NCI-H2227 treated with DMSO at 0.1 percent for 48 hours (cell line): ENCODE results near the gene NPAS2.

ENCODE experiments used
- DNase-seq: peaks from one replicate; lab custom pipeline; 2025; lab: John Stamatoyannopoulos, UW

Gene NPAS2

DNA sequence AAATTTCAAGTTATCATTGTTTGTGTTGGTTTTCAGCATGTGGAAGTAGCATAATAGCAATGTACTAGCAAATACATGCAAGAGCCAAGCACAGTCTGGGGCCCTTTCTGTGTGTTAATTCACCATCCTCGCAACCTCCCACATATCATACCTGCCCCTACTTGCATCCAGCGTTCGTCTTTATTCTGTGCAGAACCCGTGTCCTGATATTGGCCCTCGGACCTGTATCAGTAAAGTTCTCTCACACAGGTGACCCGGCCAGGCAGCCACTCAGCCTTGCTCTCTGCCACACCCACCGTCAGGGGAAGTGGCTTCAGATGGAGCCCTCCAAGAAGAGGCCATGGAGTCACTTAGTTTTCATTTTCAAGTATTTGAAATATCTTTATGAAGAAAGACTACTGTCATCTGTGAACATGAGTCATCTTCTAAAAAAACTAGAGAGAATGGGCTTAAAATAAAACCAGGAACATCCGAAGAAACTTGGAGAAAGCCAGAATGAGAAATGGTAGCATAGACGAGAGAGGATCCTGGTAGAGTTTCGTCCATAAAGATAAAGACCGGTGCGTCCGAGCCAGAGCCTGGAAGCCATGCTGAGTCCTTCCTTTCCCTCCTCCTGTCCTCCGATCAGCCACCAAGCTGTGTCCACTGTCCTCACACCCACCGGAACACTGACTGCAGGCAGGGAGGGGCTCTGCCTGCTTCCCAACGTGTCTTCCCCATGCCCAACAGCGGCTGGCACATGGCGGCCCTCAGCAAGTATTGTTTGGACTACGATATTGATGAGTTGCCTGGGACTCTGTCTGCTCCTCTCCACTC is 124.9 kb downstream of the NPAS2 start:
- DNase-seq = no peak

DNA sequence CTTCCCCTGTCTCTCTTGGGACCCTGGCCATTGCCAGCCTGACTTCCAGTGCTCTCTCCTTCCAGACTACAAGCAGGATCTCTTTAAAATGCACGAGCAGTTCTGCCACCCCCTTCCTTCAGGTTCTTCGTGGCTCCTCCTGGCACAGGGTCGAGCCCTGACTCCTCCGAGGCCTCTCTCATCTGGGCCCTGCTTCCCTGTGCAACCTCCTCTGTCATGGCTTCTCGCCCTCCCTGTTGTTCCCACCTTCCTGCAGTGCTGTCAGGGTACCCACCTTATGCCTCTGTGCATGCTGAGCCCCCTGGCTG is 125.4 kb downstream of the NPAS2 start:
- DNase-seq = no peak

DNA sequence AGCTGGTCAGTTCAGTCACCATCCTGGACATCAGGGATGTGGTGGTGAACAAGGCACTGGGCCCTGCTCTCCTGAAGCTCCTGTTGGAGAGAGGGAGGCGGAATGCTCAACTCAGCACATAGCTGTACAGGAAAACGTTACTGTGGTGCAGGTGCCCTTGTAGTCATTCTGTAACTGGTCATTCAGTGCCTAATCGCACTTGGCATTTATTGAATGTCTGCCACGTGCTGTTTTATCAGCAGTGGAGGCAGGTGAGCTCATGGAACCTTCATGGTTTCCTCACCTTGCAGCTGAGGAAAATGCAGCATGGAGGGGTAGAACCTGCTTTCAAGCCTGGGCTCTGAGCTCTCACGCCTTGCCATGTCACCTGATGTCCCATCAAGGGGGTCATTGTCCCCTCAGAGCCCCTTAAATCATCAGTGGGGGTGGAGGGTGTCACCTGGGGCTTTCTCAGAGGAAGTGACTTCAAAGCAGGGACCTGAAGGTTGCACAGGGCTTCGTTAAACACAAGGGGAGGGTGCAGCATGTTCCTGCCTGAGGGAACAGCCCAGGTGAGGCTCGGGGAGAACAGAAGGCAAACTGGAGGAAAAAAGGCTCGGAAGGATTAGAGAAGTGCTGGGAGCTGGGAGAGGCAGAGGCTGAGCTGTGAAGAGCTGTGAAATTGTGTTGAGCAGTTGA is 126.1 kb downstream of the NPAS2 start:
- no peak for DNase-seq

DNA sequence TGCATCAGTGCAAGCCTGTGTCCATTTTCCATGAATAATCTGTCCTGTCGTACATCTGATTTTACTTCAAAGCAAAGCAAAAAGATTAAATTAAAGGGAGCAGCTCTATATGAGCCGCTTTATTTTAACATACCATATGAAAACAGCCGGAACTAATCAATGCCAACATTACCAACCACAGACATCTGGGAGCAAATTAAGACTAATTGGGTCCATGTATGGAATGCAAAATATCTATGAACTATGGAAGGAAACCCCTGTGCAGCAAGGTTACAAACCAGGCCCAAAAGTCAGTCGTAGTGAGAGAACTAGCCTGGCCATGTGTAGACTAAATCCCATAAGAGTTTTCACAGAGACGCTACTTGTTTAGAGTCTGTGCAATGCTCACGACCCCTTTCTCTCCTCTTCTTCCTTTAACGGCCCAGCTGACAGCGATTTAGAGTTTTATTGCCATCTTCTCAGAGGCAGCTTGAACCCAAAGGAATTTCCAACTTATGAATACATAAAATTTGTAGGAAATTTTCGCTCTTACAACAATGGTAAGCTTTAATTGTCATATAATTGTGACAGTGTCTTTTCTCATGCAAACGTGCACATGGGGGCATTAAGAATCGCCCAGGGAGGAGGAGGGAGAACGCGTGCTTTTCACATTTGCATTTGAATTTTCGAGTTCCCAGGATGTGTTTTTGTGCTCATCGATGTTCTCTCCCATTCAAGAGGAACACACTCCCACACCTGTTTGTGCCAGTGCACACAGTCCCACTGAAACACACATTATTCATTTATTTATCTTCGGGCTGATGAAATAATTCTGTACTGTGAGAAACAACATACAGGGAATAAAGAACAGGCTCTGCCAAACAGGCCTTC is 129.2 kb downstream of the NPAS2 start:
- DNase-seq = no peak

DNA sequence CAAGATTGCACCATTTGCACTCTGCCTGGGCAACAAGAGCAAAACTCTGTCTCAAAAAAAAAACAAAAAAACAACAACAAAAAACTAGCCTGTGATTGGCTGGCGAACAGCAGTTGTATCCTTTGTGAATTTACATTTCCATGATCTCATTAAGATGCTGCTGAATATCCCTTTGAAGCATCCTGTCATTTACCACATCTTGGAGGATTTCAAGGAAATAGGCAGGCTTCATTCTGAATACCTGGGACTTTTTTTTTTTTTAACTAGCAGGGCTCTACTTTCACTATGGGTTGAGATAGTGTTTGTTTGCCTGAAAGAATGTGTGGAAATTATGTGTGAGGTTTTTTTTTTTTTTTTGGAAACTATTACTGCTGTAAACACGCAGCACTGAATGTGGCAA is 132.6 kb downstream of the NPAS2 start:
- DNase-seq = no peak

DNA sequence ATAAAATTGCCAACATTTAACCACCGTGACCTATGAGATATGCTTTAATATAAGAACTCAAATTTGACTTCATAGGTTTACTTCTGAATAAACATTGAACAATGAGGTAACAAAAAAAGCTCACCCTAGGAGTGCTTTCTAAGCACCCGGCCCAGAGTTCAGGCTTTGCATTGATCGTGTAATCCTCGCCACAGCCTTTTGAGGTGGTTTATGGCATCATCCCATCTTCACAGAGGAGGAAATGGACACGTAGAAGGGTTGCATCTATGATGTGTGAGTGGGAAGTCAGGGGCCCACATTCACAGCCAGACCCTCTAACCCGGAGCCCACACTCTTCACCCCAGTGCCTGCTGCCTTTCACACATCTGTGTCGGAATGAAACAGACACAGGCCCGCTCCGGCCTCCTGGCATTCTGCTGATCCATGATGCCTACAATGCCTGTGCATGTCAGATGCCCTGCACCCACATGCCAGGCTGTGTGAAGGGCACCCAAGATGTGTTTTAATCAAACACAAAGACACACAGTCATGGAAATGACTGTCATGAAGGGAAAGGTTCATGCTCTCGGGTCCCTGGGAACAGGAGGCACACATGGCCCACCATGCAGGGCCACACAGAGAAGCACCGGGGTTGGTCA is 133.6 kb downstream of the NPAS2 start:
- no peak for DNase-seq

DNA sequence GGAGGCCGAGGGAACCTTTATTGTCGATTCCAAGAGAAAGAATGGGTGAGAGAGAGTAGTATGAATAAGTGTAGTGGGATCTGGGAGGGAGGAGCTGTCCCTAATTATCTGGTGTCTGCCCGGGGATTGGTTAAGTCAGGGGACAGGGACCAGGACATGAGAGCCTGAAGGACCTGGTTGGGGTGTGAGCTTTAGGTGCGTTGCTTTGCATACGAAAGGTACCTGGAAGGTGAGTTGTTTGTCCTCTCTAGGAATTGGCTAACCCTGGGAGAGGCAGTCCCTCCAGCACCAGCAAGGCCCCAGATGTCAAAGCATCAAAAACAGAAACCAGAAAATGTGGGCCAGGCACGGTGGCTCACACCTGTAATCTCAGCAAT is 134.1 kb downstream of the NPAS2 start:
- DNase-seq = no peak

DNA sequence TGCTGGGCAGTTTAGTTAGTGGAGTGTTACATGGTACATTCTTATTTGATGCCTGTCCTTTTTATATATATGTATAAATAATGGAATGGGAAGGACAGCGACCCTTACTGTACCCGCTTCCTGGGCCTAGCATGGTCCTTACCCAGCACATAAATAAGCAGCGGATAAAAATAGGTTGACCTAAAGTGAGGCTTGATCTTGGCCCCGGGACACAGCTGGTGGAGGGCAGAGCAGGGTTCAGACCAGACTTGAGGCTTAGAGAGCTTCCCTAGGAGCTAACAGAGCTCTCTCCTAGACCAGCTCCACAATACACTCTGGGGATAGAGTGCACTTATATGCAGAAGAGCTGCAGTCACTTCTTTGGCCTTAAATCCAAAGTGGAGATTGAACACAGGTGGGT is 135.3 kb downstream of the NPAS2 start:
- no peak for DNase-seq

DNA sequence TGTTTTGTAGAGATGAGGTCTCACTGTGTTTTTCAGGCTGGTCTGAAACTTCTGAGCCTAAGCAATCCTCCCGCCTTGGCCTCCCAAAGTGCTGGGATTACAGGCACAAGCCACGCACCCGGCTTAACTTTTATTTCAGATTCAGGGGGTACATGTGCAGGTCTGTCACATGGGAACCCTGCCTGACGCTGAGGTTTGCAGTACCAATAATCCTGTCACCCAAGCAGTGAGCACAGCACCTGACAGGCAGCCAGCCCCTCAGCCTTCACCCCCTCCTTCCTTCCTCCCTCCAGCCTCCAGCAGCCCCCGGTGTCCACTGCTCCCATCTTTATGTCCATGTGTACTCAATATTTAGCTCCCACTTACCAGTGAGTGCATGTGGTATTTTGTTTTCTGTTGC is 136.1 kb downstream of the NPAS2 start:
- no peak for DNase-seq

DNA sequence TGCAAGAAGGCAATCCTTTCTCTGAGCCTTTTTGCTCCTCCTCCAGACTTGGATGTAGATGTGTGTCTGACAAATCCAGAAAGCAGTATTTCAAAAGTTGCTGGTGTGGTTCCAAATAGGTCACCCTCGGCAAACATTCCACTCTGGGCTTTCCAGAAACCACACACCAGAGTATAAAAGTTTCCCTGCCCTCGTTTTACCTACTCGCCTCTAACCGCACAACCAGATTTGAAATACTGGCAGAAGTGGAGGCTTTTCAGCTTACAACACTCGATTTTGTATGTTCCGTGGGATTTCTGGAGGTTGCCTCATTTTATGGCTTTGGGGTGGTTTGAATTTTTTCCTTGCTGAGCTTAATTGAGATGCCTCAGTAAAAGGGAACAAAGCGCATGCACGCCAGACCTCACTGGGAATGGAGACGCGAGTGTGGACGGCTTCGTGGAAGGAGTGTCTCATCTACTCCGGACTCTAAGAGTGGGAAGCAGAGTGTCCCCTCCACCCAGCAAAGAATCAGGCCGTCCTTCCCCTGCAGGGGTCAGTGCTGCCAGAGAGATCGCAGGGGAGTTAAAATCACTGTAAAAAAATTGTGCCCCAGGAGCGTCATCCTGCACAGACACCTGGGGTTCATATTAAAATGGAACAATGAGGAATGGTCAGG is 138.2 kb downstream of the NPAS2 start:
- DNase-seq = no peak

DNA sequence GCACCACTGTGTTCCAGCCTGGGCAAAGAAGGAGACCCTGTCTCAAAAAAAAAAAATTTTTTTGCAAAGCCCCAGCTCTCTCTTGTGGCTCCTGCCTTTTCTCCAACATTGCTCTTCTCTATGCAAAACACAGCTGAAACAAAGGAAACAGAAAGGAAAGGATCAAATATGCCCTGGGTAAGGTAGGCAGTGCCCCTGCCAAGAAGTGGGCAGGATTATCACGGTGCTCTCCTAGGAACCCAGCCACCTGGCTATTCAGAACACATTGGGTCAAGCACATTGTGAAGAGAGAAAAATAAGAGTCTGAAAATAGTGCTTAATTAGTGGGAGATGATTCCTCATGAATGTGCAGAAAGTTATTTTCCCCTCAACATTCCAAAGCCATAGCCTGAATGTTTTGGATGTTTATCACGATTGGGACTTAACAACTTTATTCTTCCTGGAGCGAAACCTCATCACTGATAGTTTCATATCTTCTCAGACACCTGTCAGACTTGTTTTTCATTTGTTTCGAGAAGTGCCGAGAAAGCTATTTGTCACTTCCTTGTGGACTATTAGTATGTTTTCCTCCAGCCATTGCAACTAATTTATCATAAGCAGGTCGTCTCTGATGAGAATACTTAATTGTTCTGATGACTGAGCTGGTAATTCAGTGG is 139.4 kb downstream of the NPAS2 start:
- DNase-seq = no peak

DNA sequence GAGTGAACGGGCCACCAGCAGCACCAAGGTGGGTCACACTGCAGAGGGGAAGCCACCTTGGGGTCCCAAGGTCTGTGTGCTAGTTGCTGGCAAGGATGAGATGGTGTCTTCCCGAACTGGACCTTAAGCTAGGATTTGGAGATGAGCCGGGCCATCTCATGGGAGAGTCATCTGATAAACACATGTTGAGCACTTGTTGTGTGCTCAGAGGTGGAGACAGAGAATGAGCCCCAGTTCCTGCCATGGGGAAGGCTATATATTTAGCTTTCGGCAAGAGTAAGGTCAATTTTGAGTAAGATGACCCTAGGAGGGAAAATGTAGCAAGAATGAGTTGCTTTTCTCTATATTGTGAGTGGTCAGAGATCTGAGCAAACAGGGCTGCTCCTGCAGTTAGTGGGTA is 140.7 kb downstream of the NPAS2 start:
- DNase-seq = no peak

DNA sequence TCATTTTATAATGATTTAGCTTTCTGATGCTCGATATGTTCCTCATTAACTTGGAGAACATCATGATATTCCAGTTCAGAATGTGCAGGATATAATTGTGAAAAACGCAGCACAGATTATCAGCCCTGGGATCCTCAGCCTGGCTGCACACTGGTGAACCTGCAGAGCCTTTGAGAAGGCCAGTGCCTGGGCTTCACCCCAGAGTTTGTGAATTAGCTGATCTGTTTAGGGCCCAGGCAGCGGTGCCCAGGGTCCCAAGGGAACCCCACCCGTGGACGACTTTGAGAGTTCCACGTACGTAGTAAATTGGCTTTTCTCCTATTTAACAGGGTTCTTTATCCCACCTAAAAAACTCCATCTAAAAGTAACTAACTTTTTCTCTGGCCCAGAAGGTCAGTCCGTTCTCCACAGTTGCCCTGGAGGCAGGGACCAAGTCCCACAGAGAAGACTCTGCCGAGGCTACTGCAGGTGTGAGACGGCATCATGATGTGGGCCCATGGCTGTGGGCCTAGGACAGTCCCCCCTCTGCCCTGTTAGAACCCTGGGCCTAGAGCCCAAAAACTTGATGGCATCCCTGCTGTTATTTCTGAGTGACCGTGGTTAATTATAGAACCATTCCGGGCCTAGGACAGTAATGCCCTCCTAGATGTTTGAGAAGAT is 142.6 kb downstream of the NPAS2 start:
- DNase-seq = no peak

DNA sequence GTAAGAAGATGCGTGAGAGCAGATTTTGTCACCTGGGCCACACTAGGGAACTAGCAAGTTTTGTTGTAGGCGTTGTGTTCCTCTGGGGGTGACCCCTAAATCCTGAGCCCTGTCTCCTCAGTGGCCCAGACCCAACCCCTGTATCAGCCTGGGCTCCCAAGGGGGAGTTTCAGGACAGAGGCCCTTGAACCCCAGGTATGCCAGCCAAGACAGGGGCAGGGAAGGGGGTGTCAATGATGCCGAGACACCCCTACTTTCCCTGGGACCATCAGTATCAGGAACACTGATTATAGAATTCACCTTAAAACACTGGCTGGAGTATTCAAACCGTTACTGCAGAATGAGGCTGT is 143.1 kb downstream of the NPAS2 start:
- no peak for DNase-seq

DNA sequence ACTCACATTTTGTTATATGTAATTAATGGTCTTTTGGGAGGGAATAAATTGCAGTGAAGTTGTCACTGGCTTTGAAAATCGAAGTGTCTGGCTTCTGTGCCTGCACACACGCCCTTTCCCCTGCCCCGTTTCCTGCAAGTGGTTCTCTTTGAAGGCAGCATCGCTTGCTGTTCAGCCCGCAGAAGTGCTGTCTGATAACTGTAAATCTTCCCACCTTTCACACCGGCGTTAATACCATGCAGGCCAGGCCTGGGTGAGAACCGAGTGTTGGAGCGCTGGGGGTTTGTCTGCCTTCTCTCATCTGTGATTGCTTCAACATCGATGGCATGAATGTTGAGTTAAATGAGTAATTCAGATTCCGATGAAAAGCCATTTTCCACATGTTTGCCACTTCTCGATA is 144.3 kb downstream of the NPAS2 start:
- no peak for DNase-seq

DNA sequence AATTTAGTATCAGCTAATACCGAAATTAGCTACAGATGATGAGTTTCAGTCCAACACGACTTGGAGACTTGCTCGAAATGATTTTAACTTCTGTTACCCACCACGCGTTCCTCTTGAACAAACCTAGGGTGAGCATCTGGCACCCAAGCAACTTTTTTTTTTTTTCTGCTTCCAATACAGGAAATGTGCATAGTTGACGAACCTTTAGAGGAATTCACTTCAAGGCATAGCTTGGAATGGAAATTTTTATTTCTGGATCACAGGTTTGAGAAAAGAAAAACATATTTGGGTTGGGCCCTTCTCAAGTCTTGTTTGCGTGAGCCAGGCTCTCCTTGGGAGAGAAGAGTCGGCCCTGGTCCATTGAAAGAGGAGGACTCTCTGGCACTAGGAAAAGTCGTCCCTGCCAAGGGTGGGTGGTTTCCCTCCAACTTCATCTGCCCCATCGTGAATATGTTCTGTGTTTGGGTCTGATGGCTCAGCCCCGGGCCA is 144.8 kb downstream of the NPAS2 start:
- no peak for DNase-seq

DNA sequence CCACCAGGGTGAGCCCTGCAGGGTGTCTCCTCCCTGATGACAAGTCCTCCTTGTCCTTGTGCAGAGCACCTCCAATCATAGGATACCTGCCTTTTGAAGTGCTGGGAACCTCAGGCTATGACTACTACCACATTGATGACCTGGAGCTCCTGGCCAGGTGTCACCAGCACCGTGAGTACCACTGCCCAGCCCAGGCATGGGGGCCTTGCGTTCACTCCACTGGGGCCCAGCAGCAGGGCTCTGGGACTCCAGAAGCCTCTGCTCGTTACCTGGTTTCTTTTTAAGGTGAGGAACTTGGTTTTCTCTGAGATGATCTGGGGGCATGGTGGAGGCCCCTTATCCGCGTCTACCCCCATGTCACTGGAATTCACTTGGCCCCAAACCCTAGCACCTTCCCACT is 145.7 kb downstream of the NPAS2 start:
- DNase-seq = no peak

DNA sequence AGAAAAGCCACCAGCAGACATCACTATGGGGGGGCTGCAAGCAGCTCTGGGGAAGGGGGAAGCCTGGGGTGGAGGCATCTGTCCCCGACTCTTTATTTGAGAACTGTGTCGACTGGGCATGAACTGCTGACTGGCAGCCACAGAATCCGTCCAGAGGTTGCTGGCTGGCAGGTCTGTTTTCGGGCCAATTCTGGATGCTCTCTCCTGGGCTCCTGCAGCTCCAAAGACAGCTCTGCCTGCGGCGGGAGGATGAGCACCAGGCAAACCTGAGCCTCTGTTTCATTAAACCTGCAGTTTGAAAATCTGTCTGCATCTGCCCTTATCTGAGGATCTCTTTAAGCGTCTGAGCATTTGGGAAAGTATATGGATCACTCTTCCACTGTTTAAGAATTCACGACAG is 147.8 kb downstream of the NPAS2 start:
- DNase-seq = no peak

DNA sequence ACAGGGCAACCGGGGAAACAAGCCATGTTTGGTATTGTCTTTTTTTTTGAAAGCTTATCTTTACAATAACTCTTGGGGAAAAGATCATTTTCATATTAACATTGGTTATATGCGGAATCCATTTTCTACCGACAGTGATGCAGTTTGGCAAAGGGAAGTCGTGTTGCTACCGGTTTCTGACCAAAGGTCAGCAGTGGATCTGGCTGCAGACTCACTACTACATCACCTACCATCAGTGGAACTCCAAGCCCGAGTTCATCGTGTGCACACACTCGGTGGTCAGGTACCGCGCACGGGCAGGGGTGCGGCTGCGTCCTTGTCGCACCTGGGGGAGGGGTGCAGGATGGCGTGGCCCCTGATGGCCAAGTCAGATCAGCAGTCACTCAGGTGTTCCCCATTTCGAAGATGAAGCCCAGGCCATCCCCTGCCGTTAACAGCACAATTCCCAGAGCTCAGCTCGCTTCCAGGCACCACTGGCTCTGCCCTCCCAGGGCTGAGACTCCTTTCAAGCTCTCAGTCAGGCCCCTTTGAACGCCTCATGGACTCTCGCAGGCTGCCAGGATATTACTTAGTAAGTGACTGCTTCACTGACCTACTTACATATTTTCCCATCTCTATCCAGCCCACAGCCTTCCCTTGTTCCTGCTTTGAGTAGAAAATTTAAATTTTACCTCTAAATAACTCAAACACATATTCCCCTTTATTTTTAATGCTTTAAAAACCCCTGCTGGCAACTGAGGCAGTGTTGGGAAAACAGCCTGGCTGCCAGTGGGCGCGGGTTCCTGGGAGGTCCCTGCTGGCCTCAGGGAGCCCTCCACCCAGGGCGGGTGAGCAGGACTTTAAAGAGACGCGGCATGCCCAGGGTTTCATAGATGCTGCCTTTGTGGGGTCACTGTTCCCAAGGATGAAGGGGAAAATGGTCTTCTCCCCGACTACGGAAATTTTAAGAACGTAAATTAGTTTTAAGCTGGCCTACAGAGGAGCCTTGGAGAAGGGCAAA is 148.5 kb downstream of the NPAS2 start:
- no peak for DNase-seq

DNA sequence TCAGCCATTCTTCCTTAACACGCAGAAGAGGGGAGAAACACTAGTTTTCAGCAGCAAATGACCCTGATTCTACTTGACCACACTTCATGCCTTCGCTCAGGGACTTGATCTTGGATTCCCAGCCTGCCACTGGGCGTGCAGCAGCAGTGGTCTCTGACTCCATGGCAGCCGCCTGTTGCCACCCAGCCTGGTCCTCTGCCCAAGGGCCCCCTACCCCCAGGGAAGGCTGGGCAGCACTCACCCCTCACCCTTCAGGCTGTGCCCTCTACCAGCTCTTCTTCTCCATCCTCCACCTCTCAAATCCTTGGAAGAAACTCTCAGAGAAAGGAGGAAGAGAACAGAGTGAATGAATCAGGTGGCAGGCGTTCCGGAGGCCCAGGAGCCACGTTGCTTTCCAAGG is 150.1 kb downstream of the NPAS2 start:
- DNase-seq = no peak
